GM19463 (cell line): ENCODE data around the gene CDY2A.
"Not testable (repeated sequence)": the region's sequence is repeated elsewhere in the genome, so short reads cannot be mapped to it uniquely, and the experiment has no call there.

Experiments
- ATAC-seq: cut with Tn5 transposase; IDR thresholded peaks from one replicate; pipeline ENCODE4 v1.9.1; 2021; ENCODE audit warnings: mild to moderate bottlenecking, moderate library complexity; ENCODE audit not compliant: unreplicated experiment

The CDY2A gene

GRCh38 chrY:18025487-18025886 lies at the start of gene CDY2A:
CDY2A (plus strand) TSS chrY:18025787; CDS start chrY:18026115, 328 bp downstream.
- not testable (repeated sequence) for ATAC-seq

- not testable (repeated sequence) for ATAC-seq
Observed at GRCh38 chrY:17997586-17997985, 28.0 kb upstream of the CDY2A start.

GRCh38 chrY:17998266-17998665 lies 27.3 kb upstream of the CDY2A start:
- ATAC-seq, result not testable (repeated sequence)

- ATAC-seq, result not testable (repeated sequence)
Observed at GRCh38 chrY:18023897-18024296, 1.7 kb upstream of the CDY2A start.

GRCh38 chrY:18028845-18029244 lies 3.3 kb downstream of the CDY2A start:
- ATAC-seq, result not testable (repeated sequence)

GRCh38 chrY:18030178-18030577 lies 4.6 kb downstream of the CDY2A start:
- ATAC-seq, result not testable (repeated sequence)

GRCh38 chrY:18034100-18034814 lies 8.7 kb downstream of the CDY2A start:
- not testable (repeated sequence) for ATAC-seq

GRCh38 chrY:18034864-18035263 lies 9.3 kb downstream of the CDY2A start:
- not testable (repeated sequence) for ATAC-seq

- not testable (repeated sequence) for ATAC-seq
Observed at GRCh38 chrY:18044990-18045389, 19.4 kb downstream of the CDY2A start.

GRCh38 chrY:18048149-18049040 lies 22.8 kb downstream of the CDY2A start:
- not testable (repeated sequence) for ATAC-seq

GRCh38 chrY:18049061-18049460 lies 23.5 kb downstream of the CDY2A start:
- not testable (repeated sequence) for ATAC-seq

- ATAC-seq, result not testable (repeated sequence)
Observed at GRCh38 chrY:18056473-18056872, 30.9 kb downstream of the CDY2A start.

GRCh38 chrY:18073464-18073863 lies 47.9 kb downstream of the CDY2A start:
- not testable (repeated sequence) for ATAC-seq
